Retinal pigment epithelial cell (primary cell): Measurements from ENCODE around the gene MTAP.

ENCODE experiments used
- DNase-seq: peaks from one replicate; pipeline ENCODE4 v3.0.0-alpha.2; 2010; ENCODE audit warnings: low read depth
- H3K4me3 ChIP-seq: 2 replicates; pipeline ENCODE4 v1.5.1; 2011; ENCODE audit warnings: mild to moderate bottlenecking, low read length, control low read depth, moderate library complexity
- CTCF ChIP-seq: conservative IDR thresholded peaks from 2 replicates; pipeline ENCODE4 v1.5.1; 2011; ENCODE audit warnings: low read depth, low read length, control low read depth, inconsistent platforms

The MTAP gene

DNA sequence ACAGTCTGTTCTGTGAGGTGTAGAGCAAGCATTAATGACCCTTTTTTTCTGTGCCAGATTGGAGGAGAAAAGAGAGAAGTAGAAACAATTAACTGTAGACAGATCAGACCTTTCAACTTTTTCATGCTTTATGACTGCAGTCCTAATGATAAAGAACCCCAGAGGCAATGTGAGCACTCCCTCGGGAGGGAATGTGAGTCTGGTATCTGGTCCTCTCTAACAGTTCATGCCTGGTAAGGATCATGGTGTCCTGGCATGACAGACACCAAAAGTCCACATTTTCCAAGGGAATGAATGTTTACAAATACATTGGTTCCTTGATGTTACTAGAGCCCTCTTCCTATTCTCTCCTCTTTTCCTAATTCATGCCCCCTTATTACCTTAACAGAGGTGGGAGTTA is 70.3 kb downstream of the MTAP start:
- no peak overlapping the region for H3K4me3 ChIP-seq
- DNase-seq = no peak
- TF ChIP-seq CTCF = no peak

GRCh38 chr9:21873540-21874221 is 71.2 kb downstream of the MTAP start:
- DNase-seq = peak; percentile 70
- no peak for TF ChIP-seq CTCF

GRCh38 chr9:21875893-21876292 is 73.5 kb downstream of the MTAP start:
- TF ChIP-seq CTCF = no peak

More at GRCh38 chr9:21873540-21874221, 71.2 kb downstream of the MTAP start:
- no peak overlapping the region for H3K4me3 ChIP-seq

DNA sequence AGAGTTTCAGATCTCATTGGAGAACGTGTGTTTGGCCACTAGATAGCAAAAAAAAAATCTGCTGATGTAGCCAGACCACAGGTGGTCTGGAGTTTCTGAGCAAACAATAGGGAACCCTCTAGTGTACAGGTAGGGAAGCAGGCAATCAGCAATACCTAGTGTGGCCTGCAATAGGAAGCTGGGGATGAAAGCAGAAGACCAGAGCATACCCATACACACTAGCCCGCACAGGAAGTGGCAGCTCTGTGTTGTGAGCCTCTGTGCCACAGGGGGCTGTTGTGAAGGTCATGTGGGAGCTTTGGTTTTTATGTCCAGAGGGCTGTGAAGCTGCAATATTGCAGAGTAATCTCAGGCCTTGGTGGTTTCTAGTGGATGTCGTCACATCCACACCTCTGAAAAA is 81.2 kb downstream of the MTAP start:
- DNase-seq = no peak
- no peak for TF ChIP-seq CTCF
- H3K4me3 ChIP-seq = no peak overlapping the region

More at GRCh38 chr9:21875893-21876292, 73.5 kb downstream of the MTAP start:
- DNase-seq = no peak
- no peak overlapping the region for H3K4me3 ChIP-seq

DNA sequence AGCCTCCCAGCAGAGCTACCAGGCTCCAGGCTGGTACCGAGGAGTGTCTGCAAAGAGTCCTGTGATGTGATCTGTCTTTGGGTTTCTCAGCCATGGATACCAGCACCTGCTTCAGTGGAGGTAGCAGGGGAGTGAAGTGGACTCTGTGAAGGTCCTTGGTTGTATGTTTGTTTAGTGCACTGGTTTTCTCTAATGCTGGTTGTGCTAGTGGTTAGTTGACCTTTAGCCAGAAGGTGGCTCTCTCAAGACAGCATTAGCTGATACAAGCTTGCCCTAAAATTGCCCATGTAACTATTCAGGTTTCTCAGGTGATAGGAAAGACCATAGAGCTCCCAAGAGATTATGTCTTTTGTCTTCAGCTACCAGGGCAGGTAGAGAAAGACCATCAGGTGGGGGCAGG is 87.2 kb downstream of the MTAP start:
- no peak for DNase-seq
- TF ChIP-seq CTCF = no peak
- H3K4me3 ChIP-seq = no peak overlapping the region

DNA sequence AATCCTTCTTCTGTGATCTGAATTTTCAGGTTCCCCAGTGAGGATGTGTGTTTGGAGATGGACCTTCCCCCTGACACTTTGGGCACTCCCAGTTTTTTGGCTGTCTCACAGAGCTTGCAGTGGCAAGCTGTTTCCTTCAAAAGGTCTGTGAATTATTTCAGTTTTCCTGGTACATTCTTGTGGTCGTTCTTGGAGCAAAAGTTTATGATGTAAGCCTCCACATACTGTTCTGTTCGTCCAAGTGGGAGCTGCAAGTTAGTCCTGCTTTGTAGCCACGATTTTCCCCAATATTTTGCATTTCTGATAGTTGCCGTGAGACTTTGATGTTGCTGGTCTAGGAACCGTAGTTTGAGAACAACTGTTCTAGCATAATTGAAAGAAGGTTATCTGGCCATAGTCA is 88.3 kb downstream of the MTAP start:
- no peak overlapping the region for H3K4me3 ChIP-seq
- DNase-seq = no peak
- no peak for TF ChIP-seq CTCF

DNA sequence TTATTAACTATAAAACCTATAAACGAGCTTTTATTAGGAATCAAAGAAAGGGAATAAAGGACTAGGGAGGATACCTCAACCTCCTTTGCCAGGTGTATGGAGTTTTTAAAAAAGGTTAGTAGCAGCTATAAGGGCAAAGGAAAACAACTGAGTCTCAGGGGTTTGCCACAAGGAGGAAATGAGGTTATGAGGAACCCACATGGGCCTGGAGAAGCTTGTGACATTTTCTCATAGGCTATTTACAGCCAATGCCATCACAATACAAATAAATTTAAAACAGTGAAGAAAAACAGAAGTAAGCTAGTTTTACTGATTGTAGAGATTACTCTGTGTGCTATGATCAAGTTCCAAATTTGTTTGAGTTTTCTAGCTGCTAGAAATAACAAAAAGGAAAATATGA is 99.1 kb downstream of the MTAP start:
- H3K4me3 ChIP-seq = no peak overlapping the region
- TF ChIP-seq CTCF = no peak
- DNase-seq = no peak
